ENCODE results near the gene GPATCH8.
A peak's percentile ranks its signal among the peaks of the same experiment; 100 is the strongest.
"Not testable (repeated sequence)": the region's sequence is repeated elsewhere in the genome, so short reads cannot be mapped to it uniquely, and the experiment has no call there.

GPATCH8 gene

DNA sequence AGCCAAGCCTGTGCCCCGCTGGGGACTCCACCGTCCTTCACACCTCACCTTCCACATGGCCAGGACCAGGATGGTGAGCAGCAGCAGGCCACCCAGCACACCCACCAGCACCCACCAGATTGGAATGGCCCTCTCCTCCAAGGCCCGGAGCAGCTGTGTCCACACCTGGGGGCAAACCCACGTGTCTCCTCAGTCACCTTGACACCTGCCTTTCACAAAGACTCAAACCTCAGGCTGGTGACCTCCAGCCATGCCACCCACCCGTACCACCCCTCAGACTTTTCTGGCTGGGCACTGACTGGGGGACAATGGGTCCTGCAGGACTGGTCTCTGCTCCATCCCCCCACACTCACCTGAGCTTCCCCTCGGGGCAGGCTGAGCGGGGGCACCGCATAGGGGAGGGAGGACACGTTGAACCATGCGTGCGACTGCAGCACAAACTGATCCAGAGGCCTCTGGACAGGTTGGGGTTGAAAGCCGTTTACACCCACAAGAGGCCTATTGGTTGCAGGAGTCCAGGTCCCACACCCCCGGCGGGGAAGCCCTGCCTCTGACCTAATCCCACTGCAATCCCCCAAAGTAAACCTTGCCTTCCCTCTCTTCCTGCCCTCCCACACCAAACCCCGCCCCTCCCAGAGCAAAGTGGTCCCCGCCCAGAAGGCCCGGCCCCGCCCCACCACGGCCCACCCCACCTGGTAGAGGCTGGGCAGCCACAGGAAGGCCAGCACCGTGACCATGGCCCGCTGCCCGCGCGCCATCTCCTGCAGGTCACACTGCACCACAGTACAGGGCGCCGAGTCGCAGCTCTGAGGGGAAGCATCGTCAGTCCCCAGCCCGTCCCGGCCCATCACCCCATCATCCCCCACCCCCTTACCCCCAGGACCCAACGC lies 128.7 kb downstream of the GPATCH8 start:
- DNase-seq (ENCODE audit: low spot score): peak; percentile 30

DNA sequence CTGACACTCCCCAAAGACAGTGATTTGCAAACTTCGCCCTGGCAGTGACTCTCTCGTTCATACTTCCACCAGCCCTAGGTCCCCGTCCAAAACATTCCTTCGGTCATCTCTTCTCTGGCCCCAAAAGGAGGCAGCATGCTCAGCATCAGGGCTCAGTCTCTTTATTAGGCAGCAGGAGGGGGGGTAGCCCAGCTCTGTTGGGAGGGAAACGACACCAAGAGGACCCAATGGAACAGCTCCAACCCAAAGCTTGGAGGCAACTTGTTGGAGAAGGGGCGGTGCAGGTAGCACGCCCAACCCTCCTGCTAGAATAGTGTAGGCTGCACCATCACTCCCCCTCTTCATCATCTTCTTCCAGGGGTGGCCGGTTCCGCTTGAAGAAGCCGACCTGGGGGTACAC lies 131.2 kb downstream of the GPATCH8 start:
- DNase-seq (ENCODE audit: low spot score): no peak

DNA sequence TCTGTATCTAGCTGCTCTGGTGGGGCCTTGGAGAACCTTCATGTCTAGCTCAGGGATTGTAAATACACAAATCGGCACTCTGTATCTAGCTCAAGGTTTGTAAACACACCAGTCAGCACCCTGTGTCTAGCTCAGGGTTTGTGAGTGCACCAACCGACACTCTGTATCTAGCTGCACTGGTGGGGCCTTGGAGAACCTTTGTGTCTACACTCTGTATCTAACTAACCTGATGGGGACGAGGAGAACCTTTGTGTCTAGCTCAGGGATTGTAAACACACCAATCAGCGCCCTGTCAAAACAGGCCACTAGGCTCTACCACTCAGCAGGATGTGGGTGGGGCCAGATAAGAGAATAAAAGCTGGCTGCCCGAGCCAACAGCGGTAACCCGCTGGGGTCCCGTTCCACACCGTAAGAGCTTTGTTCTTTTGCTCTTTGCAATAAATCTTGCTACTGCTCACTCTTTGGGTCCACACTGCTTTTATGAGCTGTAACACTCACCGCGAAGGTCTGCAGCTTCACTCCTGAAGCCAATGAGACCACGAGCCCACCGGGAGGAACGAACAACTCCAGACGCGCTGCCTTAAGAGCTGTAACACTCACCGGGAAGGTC lies 133.7 kb downstream of the GPATCH8 start:
- DNase-seq (ENCODE audit: low spot score): not testable (repeated sequence)

DNA sequence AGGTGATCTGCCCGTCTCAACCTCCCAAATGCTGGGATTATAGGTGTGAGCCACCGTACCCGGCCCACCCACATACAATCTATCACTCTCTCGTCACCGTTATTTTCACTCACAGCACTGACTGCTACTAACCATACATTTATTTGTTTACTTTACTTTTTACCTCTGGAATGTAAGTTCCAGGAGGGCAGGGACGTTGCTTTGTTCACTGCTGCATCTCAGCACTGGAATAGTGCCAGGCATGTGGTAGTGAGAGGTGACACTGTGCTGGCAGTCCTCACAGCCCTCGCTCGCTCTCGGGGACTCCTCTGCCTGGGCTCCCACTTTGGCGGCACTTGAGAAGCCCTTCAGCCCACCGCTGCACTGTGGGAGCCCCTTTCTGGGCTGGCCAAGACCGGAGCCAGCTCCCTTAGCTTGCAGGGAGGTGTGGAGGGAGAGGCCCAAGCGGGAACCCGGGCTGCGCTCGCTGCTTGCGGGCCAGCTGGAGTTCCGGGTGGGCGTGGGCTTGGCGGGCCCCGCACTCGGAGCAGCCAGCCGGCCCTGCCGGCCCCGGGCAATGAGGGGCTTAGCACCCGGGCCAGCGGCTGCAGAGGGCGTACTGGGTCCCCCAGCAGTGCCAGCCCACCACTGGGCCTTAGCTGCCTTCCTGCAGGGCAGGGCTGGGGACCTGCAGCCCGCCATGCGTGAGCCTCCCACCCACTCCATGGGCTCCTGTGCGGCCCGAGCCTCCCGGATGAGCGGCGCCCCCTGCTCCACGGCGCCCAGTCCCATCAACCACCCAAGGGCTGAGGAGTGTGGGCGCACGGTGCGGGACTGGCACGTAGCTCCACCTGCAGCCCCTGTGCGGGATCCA lies 134.6 kb downstream of the GPATCH8 start:
- not testable (repeated sequence) for DNase-seq (ENCODE audit: low spot score)

DNA sequence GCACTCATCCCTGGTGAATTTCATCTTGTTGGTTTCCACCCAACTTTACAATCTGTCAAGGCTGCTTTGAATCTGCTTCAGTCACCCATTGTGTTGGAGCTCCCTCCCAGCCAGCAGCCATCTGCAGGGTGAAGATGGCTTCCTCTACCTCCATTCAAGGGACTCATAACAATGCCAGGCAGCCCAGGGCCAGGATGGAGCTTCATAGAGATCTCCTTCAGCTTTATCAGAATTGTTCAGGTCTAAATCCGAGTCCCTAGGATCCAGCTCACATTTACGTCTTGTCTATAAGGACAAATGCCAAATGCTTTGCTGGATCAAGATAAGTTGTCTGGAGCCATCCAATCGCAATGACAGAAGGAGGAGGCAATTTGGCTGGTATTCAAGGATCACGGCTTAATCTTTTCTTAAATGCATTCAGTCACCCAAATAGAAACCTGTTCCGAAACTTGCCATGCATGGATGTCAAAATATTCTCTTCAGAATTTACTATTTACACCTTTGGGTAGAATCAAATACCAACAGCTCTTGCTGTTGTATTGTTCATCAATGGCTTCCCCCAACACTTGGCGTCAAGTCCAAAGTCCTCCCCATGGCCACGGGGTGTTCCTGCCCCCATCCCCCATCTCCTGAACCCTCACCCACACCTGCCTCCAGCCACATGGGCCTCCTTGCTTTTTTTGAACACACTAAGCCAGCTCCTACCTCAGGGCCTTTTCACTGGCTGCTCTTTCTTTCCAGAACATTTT lies 135.8 kb downstream of the GPATCH8 start:
- DNase-seq (ENCODE audit: low spot score): no peak

DNA sequence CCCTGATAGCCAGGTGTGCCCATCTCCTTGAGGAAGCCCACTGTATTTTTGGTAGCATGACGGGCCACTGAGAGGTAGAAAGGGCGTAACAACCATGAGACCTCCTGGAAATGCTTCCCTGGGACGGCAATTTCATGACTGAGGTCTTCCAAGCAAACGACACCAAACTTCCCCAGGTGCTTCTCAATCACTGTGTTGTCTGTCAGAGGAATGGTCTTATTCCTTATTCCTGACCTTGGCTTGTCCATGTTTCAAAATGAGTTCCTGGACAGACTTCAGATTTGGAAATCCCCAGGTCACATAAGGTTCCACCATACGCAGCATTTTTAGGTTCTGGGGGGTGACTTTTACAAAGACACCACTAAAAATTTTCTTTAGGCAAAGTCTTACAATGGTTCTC lies 138.2 kb downstream of the GPATCH8 start:
- DNase-seq (ENCODE audit: low spot score): not testable (repeated sequence)

DNA sequence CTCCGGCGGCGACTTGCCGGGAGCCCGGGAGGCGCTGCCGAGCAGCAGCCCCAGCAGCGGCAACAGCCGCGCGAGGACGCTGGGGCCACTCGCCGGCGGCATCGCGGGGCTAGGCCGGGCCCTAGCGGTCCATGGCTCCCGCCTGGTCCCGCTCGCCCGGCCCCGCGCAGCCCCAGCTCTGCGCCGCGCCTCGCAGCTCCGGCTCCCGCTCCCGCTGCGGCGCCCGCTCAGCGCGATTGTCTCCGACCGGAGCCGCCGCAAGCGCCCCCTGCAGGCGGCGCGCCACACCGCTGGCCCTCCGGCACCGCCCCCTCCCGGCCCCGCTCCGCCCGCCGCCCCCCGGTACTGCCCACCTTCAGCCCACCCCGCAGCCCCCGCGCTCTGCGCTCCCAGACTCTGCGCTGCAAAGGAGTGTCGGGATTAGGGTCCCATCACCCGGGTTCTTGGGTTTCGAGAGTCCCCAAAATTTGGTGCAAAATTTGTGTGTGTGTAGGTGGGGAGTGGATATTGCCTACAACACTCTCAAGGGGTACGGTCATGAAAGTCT lies 139.5 kb downstream of the GPATCH8 start, which contains the start of gene FAM171A2:
TSS of gene FAM171A2 (minus strand) at position 241 of the 547 bp plus-strand sequence. CDS start at position 102, 139 bp downstream.
- peak; percentile 56 for DNase-seq (ENCODE audit: low spot score)

DNA sequence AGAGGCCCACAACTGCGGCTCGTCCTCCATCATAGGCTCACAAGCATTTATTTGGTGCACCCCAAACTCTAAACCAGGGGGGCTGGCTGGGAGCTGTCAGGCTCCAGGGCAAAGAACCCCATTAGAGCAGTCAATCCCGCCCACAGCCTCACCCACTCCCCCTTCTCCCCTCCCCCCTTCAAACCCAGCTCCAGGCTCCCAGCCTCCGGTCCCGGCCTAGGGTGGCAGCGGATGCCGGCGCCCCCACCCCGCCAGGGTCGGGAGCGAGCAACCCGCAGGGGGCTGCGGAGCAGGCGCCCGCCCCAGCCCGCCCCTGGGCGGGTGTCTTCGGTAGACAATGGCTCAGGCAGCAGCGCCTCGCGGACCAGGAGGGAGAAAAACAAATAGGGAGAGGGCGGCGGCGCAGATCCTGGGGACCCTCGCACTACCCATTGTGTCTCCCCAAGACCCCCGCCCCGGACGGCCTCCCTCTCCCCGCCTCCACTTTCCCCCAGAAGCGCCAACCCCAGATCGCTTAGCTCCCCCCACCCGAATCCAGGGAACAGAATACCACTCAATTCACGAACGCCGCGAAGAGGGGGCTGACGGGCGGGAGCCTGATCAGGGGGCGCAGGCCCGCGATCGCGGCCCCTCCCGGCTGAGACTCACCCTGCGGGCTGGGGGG lies 140.1 kb downstream of the GPATCH8 start:
- DNase-seq (ENCODE audit: low spot score): no peak

DNA sequence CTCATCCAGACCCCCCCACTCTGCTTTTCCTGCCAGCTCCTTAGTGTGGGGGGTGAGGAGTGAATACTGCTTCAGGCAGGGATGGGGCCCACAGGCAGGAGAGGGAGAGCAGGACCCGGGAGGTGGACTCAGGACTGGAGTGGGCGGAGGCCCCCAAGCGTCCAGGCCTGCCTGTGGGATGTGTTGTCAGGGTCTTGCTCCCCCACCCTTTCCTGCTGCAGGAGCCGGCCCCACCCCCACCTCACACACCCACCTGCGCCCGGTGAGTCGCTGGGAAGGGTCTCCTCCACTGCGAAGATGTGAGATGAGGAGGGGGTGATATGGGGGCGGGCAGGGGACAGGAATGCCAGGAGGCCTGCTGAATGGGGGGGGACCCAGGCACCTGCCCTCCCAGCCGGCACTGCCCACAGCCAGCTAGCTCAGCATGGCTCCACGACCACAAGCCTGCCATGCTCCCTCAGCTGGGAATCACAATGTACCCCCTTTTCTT lies 140.7 kb downstream of the GPATCH8 start:
- DNase-seq (ENCODE audit: low spot score): no peak

DNA sequence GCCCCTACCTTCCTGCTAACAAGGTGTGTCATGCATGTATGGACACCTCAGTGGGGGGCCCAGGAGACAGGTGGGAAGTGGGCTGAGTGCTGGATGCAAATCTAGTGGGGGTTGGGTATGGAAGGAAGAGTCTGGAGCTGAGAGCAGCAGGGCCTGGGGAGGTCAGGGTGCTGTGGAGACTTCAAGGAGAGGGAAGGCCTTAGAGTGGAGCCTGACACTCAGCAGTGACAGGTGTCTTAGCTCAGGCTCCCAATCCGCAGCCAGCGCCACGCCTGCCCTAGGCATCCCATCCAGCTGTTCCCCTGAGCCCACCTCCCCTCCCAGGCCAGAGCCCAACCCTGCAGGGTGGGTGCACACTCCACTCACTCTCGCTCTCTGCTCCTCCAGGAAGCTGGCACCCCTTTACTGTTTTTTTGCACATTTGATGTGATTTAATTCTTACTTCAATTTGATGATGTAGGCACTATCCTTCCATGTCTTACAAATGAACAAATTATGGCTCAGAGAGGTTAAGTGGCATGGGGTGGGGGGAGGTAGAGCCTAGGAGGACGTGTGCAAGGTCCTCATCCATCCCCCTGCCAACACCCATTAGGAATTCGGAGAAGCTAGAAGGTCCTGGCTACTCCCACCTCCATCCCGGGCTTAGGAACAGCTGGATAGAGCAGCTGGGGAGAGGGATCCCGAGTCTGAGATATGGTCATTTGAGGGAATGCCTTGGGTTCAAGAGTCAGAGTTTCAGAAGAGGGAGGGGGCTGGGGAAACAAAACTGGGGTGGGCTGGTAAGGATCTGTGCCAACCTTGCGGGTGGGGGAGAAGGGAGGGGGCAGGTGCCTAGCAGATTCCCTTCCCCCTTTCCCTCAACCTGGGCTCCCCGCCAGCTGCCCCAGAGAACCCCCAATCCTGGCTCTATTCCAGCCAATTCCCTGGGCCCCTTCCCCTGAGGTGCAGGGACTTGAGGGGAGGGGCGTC lies 141.6 kb downstream of the GPATCH8 start:
- DNase-seq (ENCODE audit: low spot score): no peak

DNA sequence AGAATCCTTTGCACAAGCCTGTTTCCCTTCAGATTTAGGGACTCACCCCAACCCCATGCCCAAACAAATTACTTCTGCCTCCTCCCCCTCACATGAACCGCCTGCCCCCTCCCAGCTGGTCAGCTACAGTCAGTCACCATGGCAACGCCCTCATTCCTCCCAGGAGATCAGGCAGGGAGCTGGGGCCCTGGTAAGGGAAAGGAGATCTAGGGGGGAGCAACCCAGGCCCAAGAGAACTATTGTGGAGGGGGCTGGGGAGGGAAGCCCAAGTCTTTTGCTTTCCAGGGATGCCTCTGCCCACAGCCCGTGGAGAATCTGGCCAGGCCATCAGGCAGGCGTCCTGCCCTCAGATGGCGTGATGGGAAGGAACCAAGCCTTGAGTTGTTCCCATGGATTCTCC lies 142.4 kb downstream of the GPATCH8 start:
- no peak for DNase-seq (ENCODE audit: low spot score)

DNA sequence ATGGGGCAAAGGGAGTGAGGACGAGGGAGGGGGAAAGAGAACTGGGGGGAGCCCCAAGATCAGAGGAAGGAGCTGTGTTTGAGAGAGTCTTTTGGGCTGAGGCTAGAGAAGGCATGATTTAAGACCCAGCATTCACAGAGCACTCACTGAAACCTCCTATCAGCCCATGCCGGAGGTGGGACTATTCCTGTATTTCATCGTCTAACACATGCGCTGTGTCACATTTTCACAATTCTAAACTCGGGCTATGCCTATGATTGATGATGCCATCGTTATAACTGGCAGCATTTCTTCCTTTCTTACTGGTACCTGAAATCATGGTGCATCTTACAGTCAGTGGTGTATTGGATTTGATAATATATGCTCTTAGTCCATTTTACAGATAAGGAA lies 143.1 kb downstream of the GPATCH8 start:
- DNase-seq (ENCODE audit: low spot score): no peak

DNA sequence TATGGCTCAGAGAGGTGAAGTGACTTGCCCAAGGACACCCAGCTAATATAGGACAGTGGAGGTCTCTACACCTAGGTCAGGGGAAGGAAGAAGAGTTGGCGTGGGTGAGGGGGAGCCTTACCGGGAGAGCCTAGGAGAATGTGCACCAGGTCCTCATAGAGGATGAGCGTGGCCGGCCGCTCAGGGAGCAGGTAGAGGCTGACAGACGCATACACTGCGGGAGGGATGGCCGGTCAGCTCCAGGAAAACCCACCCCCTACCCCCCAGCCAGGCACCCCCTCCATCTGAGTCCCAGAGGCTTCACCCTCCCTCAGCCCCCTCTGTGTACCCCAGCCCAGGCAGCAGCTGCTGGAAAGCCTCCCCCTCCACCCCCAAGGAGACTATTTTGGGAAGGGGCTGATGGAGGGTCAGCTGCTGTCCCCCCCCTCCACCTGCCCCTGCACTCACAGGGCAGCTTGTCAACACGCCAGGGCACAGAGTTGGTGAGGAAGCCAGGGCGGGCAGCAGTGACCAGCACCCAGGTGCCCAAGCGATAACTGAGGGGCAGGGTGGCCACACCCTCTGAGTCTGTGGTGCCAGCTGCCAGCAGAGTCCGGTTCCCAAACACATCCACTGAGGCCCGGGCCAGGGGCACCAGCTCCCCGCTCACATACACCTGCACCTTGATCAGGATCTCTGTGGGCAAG lies 143.6 kb downstream of the GPATCH8 start:
- no peak for DNase-seq (ENCODE audit: low spot score)

DNA sequence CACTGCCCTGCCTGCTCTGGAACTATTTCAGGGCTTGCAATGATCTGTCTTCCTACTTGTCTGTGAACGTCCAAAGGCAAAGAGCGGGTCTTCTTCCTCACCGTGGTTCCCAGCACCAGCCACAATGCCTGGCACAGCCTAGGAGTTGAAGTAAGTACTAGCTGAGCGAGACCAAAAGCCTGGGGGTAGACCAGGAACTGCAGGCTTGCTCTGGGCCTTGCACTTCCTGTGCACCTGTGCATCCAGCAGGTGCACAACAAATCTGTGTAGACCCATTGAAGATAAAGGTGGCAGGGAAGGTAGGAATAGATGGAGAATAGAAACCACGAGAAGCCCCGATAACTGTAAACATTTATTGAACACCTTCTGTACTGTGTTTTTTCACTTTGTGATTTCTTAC lies 144.2 kb downstream of the GPATCH8 start:
- DNase-seq (ENCODE audit: low spot score): no peak

DNA sequence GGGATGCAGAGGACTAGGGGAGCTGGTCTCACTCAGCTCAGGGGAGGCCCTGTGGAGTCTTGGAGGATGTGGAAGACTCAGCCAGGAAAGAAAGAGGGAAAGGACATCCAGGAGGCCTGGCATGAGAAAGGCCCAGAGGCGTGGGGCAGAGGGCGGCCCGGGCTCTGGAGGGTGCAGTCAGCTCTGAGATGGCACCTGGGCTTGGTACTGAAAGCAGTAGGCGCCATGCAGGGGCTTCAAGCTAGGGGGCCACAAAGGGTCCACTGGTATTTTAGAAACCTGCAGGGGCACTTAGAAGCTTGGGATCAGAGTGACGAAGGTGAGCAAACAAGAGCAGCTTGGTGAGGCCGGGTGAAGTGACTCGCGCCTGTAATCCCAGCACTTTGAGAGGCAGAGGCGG lies 145.1 kb downstream of the GPATCH8 start:
- no peak for DNase-seq (ENCODE audit: low spot score)

DNA sequence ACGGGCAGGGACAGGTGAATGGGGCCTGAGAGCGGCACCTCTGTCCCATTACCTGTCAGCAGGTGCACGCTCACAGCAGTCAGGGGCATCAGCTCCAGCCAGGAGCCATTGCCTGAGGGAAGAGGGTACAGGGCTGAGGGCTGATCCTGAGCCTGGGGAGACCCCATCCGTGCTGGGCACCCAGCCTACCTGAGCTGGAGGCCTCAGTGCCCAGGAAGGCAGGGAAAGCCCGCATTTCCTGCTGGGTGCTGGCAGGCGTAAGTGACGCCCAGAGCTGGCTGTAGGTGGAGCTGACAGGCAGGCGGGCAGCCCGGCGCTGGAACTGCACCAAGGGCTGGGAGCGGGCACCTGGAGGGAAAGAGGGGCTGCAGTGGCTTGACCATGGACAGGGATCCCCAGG lies 147.0 kb downstream of the GPATCH8 start:
- no peak for DNase-seq (ENCODE audit: low spot score)

DNA sequence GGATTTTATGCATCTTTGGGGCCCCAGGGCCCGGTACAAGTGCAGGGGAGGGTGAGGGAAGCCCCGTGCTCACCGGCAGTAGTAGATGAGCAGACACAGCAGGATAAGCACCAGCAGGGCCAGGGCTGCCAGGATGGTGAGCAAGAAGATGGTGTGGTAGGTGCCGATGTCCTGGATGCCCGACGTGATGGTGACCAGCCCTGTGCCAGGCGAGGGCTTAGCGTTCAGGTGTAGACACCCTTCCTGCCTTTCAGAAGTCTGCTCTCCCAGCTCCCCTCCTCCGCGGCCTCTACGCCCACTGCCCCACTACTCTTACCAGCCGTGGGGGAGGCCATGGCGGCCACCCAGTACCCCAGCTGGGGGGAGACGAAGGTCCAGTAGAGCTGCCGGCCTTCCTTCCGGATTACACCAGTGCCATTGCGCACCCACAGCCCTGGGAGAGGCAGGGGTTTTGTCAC lies 147.5 kb downstream of the GPATCH8 start:
- DNase-seq (ENCODE audit: low spot score): no peak

DNA sequence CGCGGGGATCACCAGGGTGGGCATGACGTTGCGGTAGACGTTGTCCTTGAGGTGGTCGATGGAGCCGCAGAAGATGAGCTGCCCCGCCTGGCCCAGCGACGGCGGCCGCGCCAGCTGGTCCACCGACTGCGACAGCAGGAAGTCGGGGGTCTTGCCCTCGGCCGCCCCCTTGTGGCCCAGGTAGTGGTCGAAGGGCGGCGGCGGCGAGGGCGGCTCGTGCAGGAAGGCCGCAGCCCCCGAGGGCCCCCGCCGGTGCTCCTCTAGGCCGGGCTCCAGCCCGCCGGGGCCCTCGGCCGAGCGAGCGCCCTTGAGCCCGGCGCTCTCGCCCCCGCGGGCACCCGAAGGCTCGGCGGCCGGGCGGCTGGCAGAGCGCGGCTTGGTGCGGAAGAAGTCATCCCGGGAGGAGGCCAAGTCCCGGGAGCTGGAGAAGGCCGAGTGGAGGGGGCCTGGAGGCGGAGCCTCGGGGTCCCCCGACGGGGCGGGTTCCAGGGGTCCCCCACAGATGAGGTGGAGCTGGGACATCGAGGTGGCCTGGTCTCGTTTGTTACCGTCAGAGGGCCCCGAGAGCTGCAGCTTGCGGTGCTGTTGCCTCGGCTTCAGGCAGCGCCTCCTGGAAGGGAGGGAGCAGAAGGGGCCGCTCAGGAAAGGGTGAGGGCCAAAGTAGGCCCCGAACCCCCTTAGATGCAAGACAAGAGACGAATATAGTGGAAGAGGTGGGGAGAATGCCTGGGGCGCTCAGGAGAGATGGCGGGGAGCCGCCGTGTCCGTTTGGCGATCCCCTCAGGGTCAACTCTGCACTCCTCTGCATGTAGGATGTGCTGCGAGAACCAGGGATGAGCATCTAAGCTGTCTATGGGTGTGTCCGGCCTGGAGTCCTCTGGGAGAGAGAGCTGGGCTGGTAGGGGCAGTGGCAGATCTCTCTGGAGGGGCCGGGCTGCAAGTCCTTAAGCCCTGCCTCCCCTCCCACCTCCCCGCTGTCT lies 148.3 kb downstream of the GPATCH8 start:
- DNase-seq (ENCODE audit: low spot score): no peak

Data from kidney tubule cell (primary cell).